Trophoblast cell (in vitro differentiated cells and primary cell): ENCODE data around the gene GALNT9.

Experiments
- DNase-seq, 2 donors: peaks; one replicate each; pipeline ENCODE4 v3.0.0-alpha.2; 2016
- H2AFZ ChIP-seq: 2 replicates; pipeline ENCODE4 v1.6.1; 2013; ENCODE audit warnings: low read length, moderate library complexity, mild to moderate bottlenecking; ENCODE audit not compliant: insufficient read depth, poor library complexity
- H2AK5ac ChIP-seq: 2 replicates; pipeline ENCODE4 v1.6.1; 2013; ENCODE audit warnings: mild to moderate bottlenecking, low read length
- H2BK120ac ChIP-seq: 2 replicates; pipeline ENCODE4 v1.6.1; 2013; ENCODE audit warnings: low read length, mild to moderate bottlenecking, moderate library complexity; ENCODE audit not compliant: insufficient read depth, poor library complexity
- H2BK12ac ChIP-seq: 2 replicates; pipeline ENCODE4 v1.6.1; 2013; ENCODE audit warnings: mild to moderate bottlenecking, low read length, moderate library complexity
- H2BK5ac ChIP-seq: 2 replicates; pipeline ENCODE4 v1.6.1; 2013; ENCODE audit warnings: low read length, low read depth, moderate library complexity, mild to moderate bottlenecking; ENCODE audit not compliant: poor library complexity
- H3K14ac ChIP-seq: 2 replicates; pipeline ENCODE4 v1.6.1; 2013; ENCODE audit warnings: mild to moderate bottlenecking, low read length
- H3K18ac ChIP-seq: 2 replicates; pipeline ENCODE4 v1.6.1; 2013; ENCODE audit warnings: mild to moderate bottlenecking, low read length
- H3K23ac ChIP-seq: 2 replicates; pipeline ENCODE4 v1.6.1; 2013; ENCODE audit warnings: low read length
- H3K27ac ChIP-seq: 2 replicates; pipeline ENCODE4 v1.5.1; 2013; ENCODE audit warnings: low read depth, mild to moderate bottlenecking, inconsistent platforms, low read length, moderate library complexity
- H3K27me3 ChIP-seq: 2 replicates; pipeline ENCODE4 v1.6.1; 2013; ENCODE audit warnings: inconsistent platforms, mild to moderate bottlenecking, low read length, moderate library complexity; ENCODE audit not compliant: insufficient read depth
- H3K36me3 ChIP-seq, 2 experiments: 1 replicate in 1 of 2; 2 replicates in 1 of 2; pipeline ENCODE4 v1.6.1; 2013; ENCODE audit warnings: low read length in 2 of 2, mild to moderate bottlenecking in 2 of 2, moderate library complexity in 1 of 2; ENCODE audit not compliant: insufficient read depth in 2 of 2, control insufficient read depth in 1 of 2
- H3K4ac ChIP-seq: 2 replicates; pipeline ENCODE4 v1.6.1; 2013; ENCODE audit warnings: low read depth, mild to moderate bottlenecking, low read length, moderate library complexity
- H3K4me1 ChIP-seq, 2 experiments: 1 replicate in 1 of 2; 2 replicates in 1 of 2; pipeline ENCODE4 v1.6.1; 2013; ENCODE audit warnings: low read length in 2 of 2, mild to moderate bottlenecking in 2 of 2, moderate library complexity in 1 of 2; ENCODE audit not compliant: insufficient read depth in 2 of 2, control insufficient read depth in 1 of 2
- H3K4me2 ChIP-seq: 2 replicates; pipeline ENCODE4 v1.6.1; 2013; ENCODE audit warnings: inconsistent platforms, mild to moderate bottlenecking, low read length, moderate library complexity
- H3K4me3 ChIP-seq: 2 replicates; pipeline ENCODE4 v1.5.1; 2013; ENCODE audit warnings: mild to moderate bottlenecking, low read depth, low read length, inconsistent platforms
- H3K79me1 ChIP-seq: one replicate; pipeline ENCODE4 v1.6.1; 2013; ENCODE audit warnings: low read length
- H3K79me2 ChIP-seq: 2 replicates; pipeline ENCODE4 v1.6.1; 2013; ENCODE audit warnings: low read length, mild to moderate bottlenecking; ENCODE audit not compliant: control insufficient read depth, insufficient read depth, poor library complexity
- H3K9ac ChIP-seq: 2 replicates; pipeline ENCODE4 v1.6.1; 2013; ENCODE audit warnings: mild to moderate bottlenecking, low read length
- H3K9me3 ChIP-seq: 2 replicates; pipeline ENCODE4 v1.6.1; 2013; ENCODE audit warnings: low read depth, mild to moderate bottlenecking, control low read depth, inconsistent platforms, low read length; ENCODE audit not compliant: insufficient read depth
- H4K12ac ChIP-seq: 2 replicates; pipeline ENCODE4 v1.6.1; 2013; ENCODE audit warnings: low read depth, mild to moderate bottlenecking, low read length, moderate library complexity
- H4K8ac ChIP-seq: 2 replicates; pipeline ENCODE4 v1.6.1; 2013; ENCODE audit warnings: low read depth, mild to moderate bottlenecking, low read length, moderate library complexity
- H4K91ac ChIP-seq: one replicate; pipeline ENCODE4 v1.6.1; 2013; ENCODE audit warnings: low read depth, mild to moderate bottlenecking, low read length, moderate library complexity
- WGBS: extraction: QIAGEN DNeasy Blood & Tissue Kit; methylation state at CpG from one replicate; pipeline ENCODE4 v1.1.7; 2013; ENCODE audit warnings: missing lambda C conversion rate; ENCODE audit not compliant: insufficient read length, insufficient coverage; ENCODE audit errors: extremely low coverage; 5-methylcytosine and 5-hydroxymethylcytosine counted together

GALNT9 gene

GRCh38 chr12:132282031-132282949 lies 47.1 kb downstream of the GALNT9 start:
- H2AFZ ChIP-seq: no peak overlapping the region
- H3K9ac ChIP-seq: no peak overlapping the region
- no peak overlapping the region for H3K4me2 ChIP-seq
- H3K18ac ChIP-seq: no peak overlapping the region
- no CpG with 5 or more reads among the region's 23 CpGs for WGBS
- H2BK5ac ChIP-seq: no peak overlapping the region
- H4K12ac ChIP-seq: no peak overlapping the region
- H2BK12ac ChIP-seq: no peak overlapping the region
- no peaks in the 10 kb centered on the region for H3K79me1 ChIP-seq
- no peak overlapping the region for H2BK120ac ChIP-seq
- no peak overlapping the region for H4K8ac ChIP-seq
- H3K27me3 ChIP-seq: peaks cover 14% of the 10 kb centered on the region
- H3K79me2 ChIP-seq: no peaks in the 10 kb centered on the region
- DNase-seq: no peak
- H3K4me3 ChIP-seq: no peak overlapping the region
- H4K91ac ChIP-seq: no peak overlapping the region
- H3K23ac ChIP-seq: no peak overlapping the region
- peaks cover 13% of the 10 kb centered on the region for H3K9me3 ChIP-seq
- H2AK5ac ChIP-seq: no peak overlapping the region
- H3K27ac ChIP-seq: no peak overlapping the region
- H3K36me3 ChIP-seq: no peaks in the 10 kb centered on the region
- no peak overlapping the region for H3K14ac ChIP-seq
- no peak overlapping the region for H3K4ac ChIP-seq
- no peaks in the 10 kb centered on the region for H3K4me1 ChIP-seq

- Histone ChIP-seq H4K12ac (no peak overlapping the region), H3K4ac (no peak overlapping the region), H2BK12ac (no peak overlapping the region), H2AFZ (no peak overlapping the region), H3K79me1 (no peaks in the 10 kb centered on the region), H3K36me3 (no peaks in the 10 kb centered on the region), H4K8ac (no peak overlapping the region), H3K27me3 (peaks cover 12% of the 10 kb centered on the region), H3K4me1 (no peaks in the 10 kb centered on the region), H2BK5ac (no peak overlapping the region), H4K91ac (no peak overlapping the region), H3K27ac (no peak overlapping the region), H2AK5ac (no peak overlapping the region), H3K79me2 (no peaks in the 10 kb centered on the region), H3K4me3 (no peak overlapping the region), H3K23ac (no peak overlapping the region), H3K4me2 (no peak overlapping the region), H3K14ac (no peak overlapping the region), H3K9me3 (peaks cover 12% of the 10 kb centered on the region), H3K9ac (no peak overlapping the region), H2BK120ac (no peak overlapping the region), H3K18ac (no peak overlapping the region)
- WGBS: no CpG with 5 or more reads among the region's 19 CpGs
- no peak for DNase-seq
Measured at GRCh38 chr12:132281038-132281437, 48.4 kb downstream of the GALNT9 start.

DNA sequence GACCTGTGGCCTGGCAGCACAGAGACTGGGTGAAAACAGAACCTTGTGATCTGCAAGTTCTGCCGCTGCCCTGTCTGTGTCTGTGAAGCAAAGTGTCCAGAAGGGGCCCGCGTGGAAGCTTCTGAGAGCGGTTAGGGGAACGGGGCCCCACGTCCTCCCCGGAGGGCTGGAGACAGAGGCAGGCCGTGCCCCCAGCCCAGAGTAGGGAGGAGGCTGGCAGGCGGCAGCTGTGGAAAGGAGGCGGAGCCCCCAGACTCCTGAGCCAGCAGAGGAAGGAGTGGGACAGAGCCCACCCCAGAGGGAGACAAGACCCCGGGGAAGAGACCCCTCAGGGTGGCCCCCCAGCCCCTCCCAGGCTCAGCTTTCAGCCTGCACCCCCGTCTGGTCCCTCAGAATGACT lies 49.0 kb downstream of the GALNT9 start:
- peaks cover 11% of the 10 kb centered on the region for H3K9me3 ChIP-seq
- no peaks in the 10 kb centered on the region for H3K79me1 ChIP-seq
- H3K27ac ChIP-seq: no peak overlapping the region
- no peak for DNase-seq
- no peak overlapping the region for H2BK12ac ChIP-seq
- H3K9ac ChIP-seq: no peak overlapping the region
- no peak overlapping the region for H3K14ac ChIP-seq
- H3K36me3 ChIP-seq: no peaks in the 10 kb centered on the region
- no peak overlapping the region for H3K4me3 ChIP-seq
- H3K27me3 ChIP-seq: peaks cover 6% of the 10 kb centered on the region
- H3K4me2 ChIP-seq: no peak overlapping the region
- H2AK5ac ChIP-seq: no peak overlapping the region
- no peaks in the 10 kb centered on the region for H3K79me2 ChIP-seq
- no peak overlapping the region for H3K4ac ChIP-seq
- no peak overlapping the region for H2BK5ac ChIP-seq
- no peak overlapping the region for H2BK120ac ChIP-seq
- no peak overlapping the region for H3K23ac ChIP-seq
- H4K91ac ChIP-seq: no peak overlapping the region
- H2AFZ ChIP-seq: no peak overlapping the region
- H3K4me1 ChIP-seq: no peaks in the 10 kb centered on the region
- H4K8ac ChIP-seq: no peak overlapping the region
- H3K18ac ChIP-seq: no peak overlapping the region
- H4K12ac ChIP-seq: no peak overlapping the region
- no CpG with 5 or more reads among the region's 12 CpGs for WGBS

- no peak overlapping the region for H2AFZ ChIP-seq
- no peak overlapping the region for H3K4me2 ChIP-seq
- H4K91ac ChIP-seq: no peak overlapping the region
- H3K27me3 ChIP-seq: peaks cover 5% of the 10 kb centered on the region
- H3K36me3 ChIP-seq: no peaks in the 10 kb centered on the region
- peaks cover 9% of the 10 kb centered on the region for H3K9me3 ChIP-seq
- no peak for DNase-seq
- H3K79me2 ChIP-seq: no peaks in the 10 kb centered on the region
- H3K9ac ChIP-seq: no peak overlapping the region
- H3K4me3 ChIP-seq: no peak overlapping the region
- no peak overlapping the region for H2BK5ac ChIP-seq
- WGBS: no CpG with 5 or more reads among the region's 2 CpGs
- H4K12ac ChIP-seq: no peak overlapping the region
- H2AK5ac ChIP-seq: no peak overlapping the region
- no peak overlapping the region for H3K4ac ChIP-seq
- no peak overlapping the region for H3K14ac ChIP-seq
- H3K27ac ChIP-seq: no peak overlapping the region
- H2BK120ac ChIP-seq: no peak overlapping the region
- no peaks in the 10 kb centered on the region for H3K79me1 ChIP-seq
- no peak overlapping the region for H3K23ac ChIP-seq
- H4K8ac ChIP-seq: no peak overlapping the region
- no peak overlapping the region for H2BK12ac ChIP-seq
- no peak overlapping the region for H3K18ac ChIP-seq
- H3K4me1 ChIP-seq: no peaks in the 10 kb centered on the region
Measured at GRCh38 chr12:132279930-132280329, 49.5 kb downstream of the GALNT9 start.
